Ishikawa (cell line): ENCODE data around the gene BMX.

ENCODE experiments used
- CEBPB ChIP-seq: IDR thresholded peaks from 2 replicates; pipeline ENCODE4 v1.6.1; 2012
- CREB1 ChIP-seq: IDR thresholded peaks from 2 replicates; pipeline ENCODE4 v1.6.1; 2012; ENCODE audit warnings: low read depth
- EGR1 ChIP-seq: IDR thresholded peaks from 2 replicates; pipeline ENCODE4 v1.6.1; 2012
- EP300 ChIP-seq: IDR thresholded peaks from 2 replicates; pipeline ENCODE4 v1.6.1; 2012; ENCODE audit warnings: borderline replicate concordance
- FOXM1 ChIP-seq: IDR thresholded peaks from 2 replicates; pipeline ENCODE4 v1.6.1; 2012; ENCODE audit warnings: low read depth, borderline replicate concordance
- MAX ChIP-seq: IDR thresholded peaks from 2 replicates; pipeline ENCODE4 v1.6.1; 2012
- NFIC ChIP-seq: IDR thresholded peaks from 2 replicates; pipeline ENCODE4 v1.6.1; 2012
- RAD21 ChIP-seq: IDR thresholded peaks from 2 replicates; pipeline ENCODE4 v1.6.1; 2012; ENCODE audit warnings: low read depth
- REST ChIP-seq: IDR thresholded peaks from 2 replicates; pipeline ENCODE4 v1.6.1; 2012; ENCODE audit warnings: low read depth, mild to moderate bottlenecking
- TAF1 ChIP-seq: IDR thresholded peaks from 2 replicates; pipeline ENCODE4 v1.6.1; 2012; ENCODE audit warnings: low read depth, mild to moderate bottlenecking
- TCF12 ChIP-seq: IDR thresholded peaks from 2 replicates; pipeline ENCODE4 v1.6.1; 2012; ENCODE audit warnings: low read depth
- TEAD4 ChIP-seq: IDR thresholded peaks from 2 replicates; pipeline ENCODE4 v1.6.1; 2012
- USF1 ChIP-seq: IDR thresholded peaks from 2 replicates; pipeline ENCODE4 v1.6.1; 2012
- YY1 ChIP-seq: IDR thresholded peaks from 2 replicates; pipeline ENCODE4 v1.6.1; 2012; ENCODE audit warnings: low read depth
- ZBTB7A ChIP-seq: IDR thresholded peaks from 2 replicates; pipeline ENCODE4 v1.6.1; 2012; ENCODE audit warnings: low read depth

BMX gene

GRCh38 chrX:15501506-15501905 lies 899 bp downstream of the BMX start:
- no peak for TF ChIP-seq EGR1
- TF ChIP-seq ZBTB7A, result no peak
- no peak for TF ChIP-seq MAX
- TF ChIP-seq CEBPB, result no peak
- TF ChIP-seq TCF12, result no peak
- no peak for TF ChIP-seq EP300
- TF ChIP-seq RAD21, result no peak
- TF ChIP-seq CREB1, result no peak
- TF ChIP-seq YY1, result no peak
- no peak for TF ChIP-seq USF1
- no peak for TF ChIP-seq TAF1
- TF ChIP-seq FOXM1, result no peak
- no peak for TF ChIP-seq NFIC
- TF ChIP-seq TEAD4, result no peak

- TF ChIP-seq ZBTB7A, result no peak
- no peak for TF ChIP-seq REST
- no peak for TF ChIP-seq TEAD4
- TF ChIP-seq RAD21, result no peak
- TF ChIP-seq NFIC, result no peak
- no peak for TF ChIP-seq MAX
Measured at GRCh38 chrX:15504661-15505060, 4.1 kb downstream of the BMX start.

GRCh38 chrX:15505101-15505500 lies 4.5 kb downstream of the BMX start:
- TF ChIP-seq CREB1 (no peak), MAX (no peak), TEAD4 (no peak), EP300 (no peak), REST (no peak), NFIC (no peak), TCF12 (no peak), ZBTB7A (no peak)

- TF ChIP-seq YY1 (no peak), ZBTB7A (no peak), REST (no peak), TEAD4 (no peak), TAF1 (no peak)
Measured at GRCh38 chrX:15507005-15507404, 6.4 kb downstream of the BMX start.

GRCh38 chrX:15509845-15510244 lies 9.2 kb downstream of the BMX start:
- no peak for TF ChIP-seq TEAD4
- no peak for TF ChIP-seq YY1
- no peak for TF ChIP-seq USF1
- TF ChIP-seq NFIC, result no peak
- no peak for TF ChIP-seq FOXM1
